Epithelial cell of prostate (primary cell): ENCODE results near the gene MED26.

Experiments used
- DNase-seq: peaks from one replicate; pipeline ENCODE4 v3.0.0-alpha.2; 2011; ENCODE audit warnings: low read depth, low spot score
- H3K27ac ChIP-seq: fragments of 450-650 bp; 2 replicates; pipeline ENCODE4 v1.5.1; 2017; ENCODE audit warnings: mild to moderate bottlenecking

The MED26 gene

GRCh38 chr19:16619457-16619856, 8.5 kb downstream of the MED26 start:
- DNase-seq: no peak
- no peak overlapping the region for H3K27ac ChIP-seq

- no peak overlapping the region for H3K27ac ChIP-seq
- no peak for DNase-seq
Observed at GRCh38 chr19:16618248-16618647, 9.8 kb downstream of the MED26 start.

GRCh38 chr19:16615808-16616207, 12.2 kb downstream of the MED26 start:
- H3K27ac ChIP-seq: no peak overlapping the region
- no peak for DNase-seq

- no peak for DNase-seq
- no peak overlapping the region for H3K27ac ChIP-seq
Observed at GRCh38 chr19:16614941-16615340, 13.1 kb downstream of the MED26 start.

- H3K27ac ChIP-seq: no peak overlapping the region
- no peak for DNase-seq
Observed at GRCh38 chr19:16613841-16614240, 14.2 kb downstream of the MED26 start.

- no peak for DNase-seq
- H3K27ac ChIP-seq: no peak overlapping the region
Observed at GRCh38 chr19:16612636-16613035, 15.4 kb downstream of the MED26 start.

- no peak for DNase-seq
- no peak overlapping the region for H3K27ac ChIP-seq
Observed at GRCh38 chr19:16611121-16611520, 16.9 kb downstream of the MED26 start.

- H3K27ac ChIP-seq: no peak overlapping the region
Observed at GRCh38 chr19:16609511-16610200, 18.3 kb downstream of the MED26 start.

GRCh38 chr19:16608290-16608739, 19.7 kb downstream of the MED26 start:
- DNase-seq: no peak
- peak overlapping the region; percentile 45 for H3K27ac ChIP-seq

More at GRCh38 chr19:16609511-16610200, 18.3 kb downstream of the MED26 start:
- DNase-seq: no peak

GRCh38 chr19:16607819-16608218, 20.2 kb downstream of the MED26 start:
- peak overlapping the region; percentile 45 for H3K27ac ChIP-seq
- DNase-seq: no peak

- no peak for DNase-seq
- no peak overlapping the region for H3K27ac ChIP-seq
Observed at GRCh38 chr19:16605553-16605994, 22.4 kb downstream of the MED26 start.

- DNase-seq: no peak
- H3K27ac ChIP-seq: no peak overlapping the region
Observed at GRCh38 chr19:16605115-16605514, 22.9 kb downstream of the MED26 start.

- no peak for DNase-seq
- no peak overlapping the region for H3K27ac ChIP-seq
Observed at GRCh38 chr19:16604615-16605014, 23.4 kb downstream of the MED26 start.

GRCh38 chr19:16603090-16603489, 24.9 kb downstream of the MED26 start:
- no peak overlapping the region for H3K27ac ChIP-seq
- DNase-seq: no peak

- H3K27ac ChIP-seq: no peak overlapping the region
- no peak for DNase-seq
Observed at GRCh38 chr19:16601378-16602052, 26.5 kb downstream of the MED26 start.

GRCh38 chr19:16600824-16601223, 27.2 kb downstream of the MED26 start:
- no peak overlapping the region for H3K27ac ChIP-seq
- DNase-seq: no peak

GRCh38 chr19:16599655-16600346, 28.2 kb downstream of the MED26 start:
- no peak overlapping the region for H3K27ac ChIP-seq
- no peak for DNase-seq

- DNase-seq: no peak
- no peak overlapping the region for H3K27ac ChIP-seq
Observed at GRCh38 chr19:16598848-16599247, 29.2 kb downstream of the MED26 start.

GRCh38 chr19:16596399-16596798, 31.6 kb downstream of the MED26 start:
- H3K27ac ChIP-seq: no peak overlapping the region
- no peak for DNase-seq

- no peak for DNase-seq
- no peak overlapping the region for H3K27ac ChIP-seq
Observed at GRCh38 chr19:16595097-16595496, 32.9 kb downstream of the MED26 start.

- H3K27ac ChIP-seq: no peak overlapping the region
- no peak for DNase-seq
Observed at GRCh38 chr19:16594681-16595091, 33.3 kb downstream of the MED26 start.
